Activated CD4-positive, alpha-beta T cell treated with anti-CD3 and anti-CD28 coated beads, Interleukin-2, amount 50 U/mL, for 16 hours (primary cell): Measurements from ENCODE around the gene A1CF.
"Not testable (repeated sequence)": the region's sequence is repeated elsewhere in the genome, so short reads cannot be mapped to it uniquely, and the experiment has no call there.

Source experiments
- DNase-seq: peaks from one replicate; pipeline ENCODE4 v3.0.0-alpha.2; 2020

The A1CF gene

GRCh38 chr10:50857579-50857978 is 27.8 kb downstream of the A1CF start:
- no peak for DNase-seq

- DNase-seq: no peak
Measured at GRCh38 chr10:50855461-50855860, 30.0 kb downstream of the A1CF start.

- no peak for DNase-seq
Measured at GRCh38 chr10:50855015-50855414, 30.4 kb downstream of the A1CF start.

GRCh38 chr10:50853557-50853956 is 31.9 kb downstream of the A1CF start:
- no peak for DNase-seq

GRCh38 chr10:50851884-50852671 is 33.3 kb downstream of the A1CF start:
- no peak for DNase-seq

GRCh38 chr10:50850578-50851230 is 34.7 kb downstream of the A1CF start:
- DNase-seq: no peak

- DNase-seq: no peak
Measured at GRCh38 chr10:50846753-50847152, 38.7 kb downstream of the A1CF start.

GRCh38 chr10:50837095-50837494 is 48.3 kb downstream of the A1CF start:
- no peak for DNase-seq

GRCh38 chr10:50832171-50832751 is 53.2 kb downstream of the A1CF start:
- no peak for DNase-seq

GRCh38 chr10:50830066-50830465 is 55.4 kb downstream of the A1CF start:
- no peak for DNase-seq

GRCh38 chr10:50824782-50825181 is 60.6 kb downstream of the A1CF start:
- no peak for DNase-seq

- DNase-seq: no peak
Measured at GRCh38 chr10:50823789-50824188, 61.6 kb downstream of the A1CF start.

GRCh38 chr10:50809596-50809995 is 75.8 kb downstream of the A1CF start:
- DNase-seq: no peak

- no peak for DNase-seq
Measured at GRCh38 chr10:50807851-50808776, 77.3 kb downstream of the A1CF start.

GRCh38 chr10:50805981-50806622 is 79.3 kb downstream of the A1CF start:
- DNase-seq: no peak

GRCh38 chr10:50799595-50799994 is 85.8 kb downstream of the A1CF start:
- no peak for DNase-seq

GRCh38 chr10:50798297-50798696 is 87.1 kb downstream of the A1CF start:
- DNase-seq: no peak

- DNase-seq: no peak
Measured at GRCh38 chr10:50796693-50797092, 88.7 kb downstream of the A1CF start.

- DNase-seq: no peak
Measured at GRCh38 chr10:50794490-50794889, 90.9 kb downstream of the A1CF start.

GRCh38 chr10:50788951-50789945 is 96.2 kb downstream of the A1CF start:
- no peak for DNase-seq

GRCh38 chr10:50787962-50788361 is 97.5 kb downstream of the A1CF start:
- not testable (repeated sequence) for DNase-seq
